CD14-positive monocyte (primary cell): ENCODE measurements around the gene RIT1. TPM values are rescaled to one million over a fixed set of nuclear protein-coding genes. Genes with fewer than 3 reads are reported as not detected.
A peak's percentile ranks its signal among the peaks of the same experiment; 100 is the strongest.
"Not testable (repeated sequence)": the region's sequence is repeated elsewhere in the genome, so short reads cannot be mapped to it uniquely, and the experiment has no call there.

ENCODE experiments used
- DNase-seq, 3 donors: peaks; one replicate each; pipeline ENCODE4 v3.0.0-alpha.2; 2011 to 2022
- H2AFZ ChIP-seq: 2 replicates; pipeline ENCODE4 v1.6.0; 2012; ENCODE audit warnings: mild to moderate bottlenecking, low read depth, low read length, inconsistent platforms; ENCODE audit not compliant: insufficient read depth, poor library complexity, severe bottlenecking
- H3K27ac ChIP-seq, 2 donors: 1 replicate in 1 of 2; 2 replicates in 1 of 2; pipeline ENCODE4 v1.5.1; 2012 to 2013; ENCODE audit warnings: low read length in 2 of 2, control low read depth in 1 of 2, inconsistent platforms in 1 of 2, low read depth in 1 of 2, mild to moderate bottlenecking in 1 of 2
- H3K27me3 ChIP-seq, 2 donors: one replicate each; pipeline versions ENCODE4 v1.6.0 to v1.6.1; 2011 to 2013; ENCODE audit warnings: low read length in 2 of 2; ENCODE audit not compliant: control insufficient read depth in 2 of 2, insufficient read depth in 2 of 2
- H3K36me3 ChIP-seq, 2 donors: replicated peaks in 1 of 2; 1 replicate in 1 of 2; 2 replicates in 1 of 2; pipeline versions ENCODE4 v1.5.1 to v1.6.1; 2012 to 2013; ENCODE audit warnings: low read length in 2 of 2, control low read depth in 1 of 2, inconsistent platforms in 1 of 2, mild to moderate bottlenecking in 1 of 2; ENCODE audit not compliant: insufficient read depth in 2 of 2, control insufficient read depth in 1 of 2
- H3K4me1 ChIP-seq, 2 donors: 1 replicate in 1 of 2; 2 replicates in 1 of 2; pipeline versions ENCODE4 v1.5.1 to v1.6.1; 2012 to 2013; ENCODE audit warnings: low read length in 2 of 2, control low read depth in 1 of 2, inconsistent platforms in 1 of 2, mild to moderate bottlenecking in 1 of 2, moderate library complexity in 1 of 2; ENCODE audit not compliant: insufficient read depth in 2 of 2, control insufficient read depth in 1 of 2
- H3K4me2 ChIP-seq: replicated peaks from 2 replicates; pipeline ENCODE3; 2012; ENCODE audit warnings: low read length, moderate library complexity, mild to moderate bottlenecking; ENCODE audit not compliant: poor library complexity, severe bottlenecking; ENCODE audit errors: extremely low read depth
- H3K4me3 ChIP-seq, 3 experiments: fragments of 200-600 bp in 1 of 3; sonication (generic) in 1 of 3; replicated peaks in 1 of 3; 1 replicate in 2 of 3; 2 replicates in 1 of 3; pipeline ENCODE4 v1.5.1; 2011 to 2013; ENCODE audit warnings: low read length in 3 of 3, mild to moderate bottlenecking in 3 of 3, control low read depth in 2 of 3, low read depth in 2 of 3, inconsistent platforms in 1 of 3, moderate library complexity in 1 of 3
- H3K79me2 ChIP-seq: 2 replicates; pipeline ENCODE4 v1.6.0; 2012; ENCODE audit warnings: mild to moderate bottlenecking, control low read depth, inconsistent platforms, low read length, moderate library complexity; ENCODE audit not compliant: insufficient read depth
- H3K9ac ChIP-seq: 2 replicates; pipeline ENCODE4 v1.6.0; 2017; ENCODE audit warnings: low read length, mild to moderate bottlenecking; ENCODE audit not compliant: insufficient read depth, poor library complexity, severe bottlenecking
- H3K9me3 ChIP-seq, 2 donors: replicated peaks in 1 of 2; 1 replicate in 1 of 2; 2 replicates in 1 of 2; pipeline versions ENCODE4 v1.5.1 to v1.6.1; 2012 to 2013; ENCODE audit warnings: low read length in 2 of 2, control low read depth in 1 of 2; ENCODE audit not compliant: control insufficient read depth in 1 of 2, insufficient read depth in 1 of 2
- H4K20me1 ChIP-seq: 2 replicates; pipeline ENCODE4 v1.6.0; 2012; ENCODE audit warnings: mild to moderate bottlenecking, low read length, control low read depth, moderate library complexity; ENCODE audit not compliant: insufficient read depth
- H3K27ac Mint-ChIP-seq, 7 donors: one replicate each; pipeline ENCODE4 v1.8.0; 2020; ENCODE audit warnings: mild to moderate bottlenecking in 7 of 7, mixed read lengths in 7 of 7, moderate library complexity in 6 of 7, inconsistent platforms in 2 of 7
- H3K27me3 Mint-ChIP-seq, 3 donors: one replicate each; pipeline ENCODE4 v1.8.0; 2021 to 2022; ENCODE audit warnings: low read depth in 3 of 3, mild to moderate bottlenecking in 3 of 3, mixed read lengths in 3 of 3, moderate library complexity in 3 of 3, inconsistent platforms in 1 of 3
- H3K36me3 Mint-ChIP-seq, 2 donors: one replicate each; pipeline ENCODE4 v1.8.0; 2020; ENCODE audit warnings: mixed read lengths in 2 of 2, inconsistent platforms in 1 of 2, mild to moderate bottlenecking in 1 of 2
- H3K4me1 Mint-ChIP-seq: one replicate; pipeline ENCODE4 v1.8.0; 2020; ENCODE audit warnings: mild to moderate bottlenecking, mixed read lengths
- H3K4me3 Mint-ChIP-seq, 2 donors: one replicate each; pipeline ENCODE4 v1.8.0; 2020; ENCODE audit warnings: mild to moderate bottlenecking in 2 of 2, mixed read lengths in 2 of 2, moderate library complexity in 1 of 2
- H3K9me3 Mint-ChIP-seq, 7 donors: one replicate each; pipeline ENCODE4 v1.8.0; 2020 to 2022; ENCODE audit warnings: mixed read lengths in 7 of 7, mild to moderate bottlenecking in 6 of 7, moderate library complexity in 6 of 7, inconsistent platforms in 2 of 7
- WGBS: methylation state at CpG from one replicate; pipeline ENCODE4 v1.1.5; 2013; ENCODE audit warnings: missing lambda C conversion rate; ENCODE audit not compliant: insufficient coverage; 5-methylcytosine and 5-hydroxymethylcytosine counted together
- intact Hi-C, 2 donors: fragments of 100-400 bp; cut with micrococcal nuclease; formaldehyde crosslinking; loops; one replicate each; pipeline versions ENCODE4 v1.15.0 to v1.15.1; 2023
- polyA plus RNA-seq, 3 donors: library from polyadenylated mRNA; depleted of rRNA in 1 of 3; unstranded in 2 of 3; stranded (reverse) in 1 of 3; fragments of 300-500 nt in 2 of 3; fragments of >200 nt in 1 of 3; fragmentation: Illumina TruSeq in 2 of 3; gene quantifications; 1 replicate in 2 of 3; 2 replicates in 1 of 3; pipeline ENCODE4 v1.2.3, GENCODE V29; 2012 to 2021
- TF ChIP-seq, protein P1 (sequence below): fragments of 200-600 bp; IDR thresholded peaks from one replicate; pipeline ENCODE4 v1.8.0; 2022; ENCODE audit warnings: antibody characterized with exemption, mild to moderate bottlenecking

RIT1 gene
- polyA plus RNA-seq, 3 donors: 57.2 to 76.8 (median 69.6) TPM

DNA sequence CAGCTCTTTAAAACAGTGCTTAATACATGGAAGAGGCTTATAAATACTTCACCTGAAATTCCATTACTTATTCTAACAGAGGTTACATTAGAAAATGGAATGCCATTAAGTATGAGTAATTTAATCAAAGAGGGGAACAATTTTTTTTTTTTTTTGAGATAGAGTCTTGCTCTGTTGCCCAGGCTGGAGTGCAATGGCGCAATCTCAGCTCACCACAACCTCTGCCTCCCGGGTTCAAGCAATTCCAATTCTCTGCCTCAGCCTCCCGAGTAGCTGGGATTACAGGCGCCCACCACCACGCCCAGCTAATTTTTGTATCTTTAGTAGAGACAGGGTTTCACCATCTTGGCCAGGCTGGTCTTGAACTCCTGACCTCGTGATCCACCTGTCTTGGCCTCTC, 15.5 kb downstream of the RIT1 start:
- H3K79me2 ChIP-seq, H3K27ac ChIP-seq, H3K4me2 ChIP-seq, DNase-seq, H3K27me3 ChIP-seq, H3K4me3 ChIP-seq, H3K4me3 Mint-ChIP-seq, H3K27me3 Mint-ChIP-seq, H3K9me3 ChIP-seq, H3K9ac ChIP-seq, H3K9me3 Mint-ChIP-seq, H2AFZ ChIP-seq: not testable (repeated sequence)
- no CpG with 5 or more reads among the region's 6 CpGs for WGBS
- H3K36me3 Mint-ChIP-seq: peaks cover 41 to 45% of the 10 kb centered on the region in 2 donors
- peaks cover 38 to 46% of the 10 kb centered on the region in 2 donors for H3K36me3 ChIP-seq
- H3K27ac Mint-ChIP-seq: peak overlapping the region in 3 of 7 donors; percentile 2 to 46 (median 26)
- H3K4me1 ChIP-seq: peaks cover 10 to 14% of the 10 kb centered on the region in 2 donors
- peaks cover 38% of the 10 kb centered on the region for H4K20me1 ChIP-seq
- intact Hi-C loops: loop anchor here in 1 of 2 donors (5.0 kb wide), 1 partner anchor 33 kb away; no protein-coding TSS in a partner anchor
- H3K4me1 Mint-ChIP-seq: peaks cover 14% of the 10 kb centered on the region

DNA sequence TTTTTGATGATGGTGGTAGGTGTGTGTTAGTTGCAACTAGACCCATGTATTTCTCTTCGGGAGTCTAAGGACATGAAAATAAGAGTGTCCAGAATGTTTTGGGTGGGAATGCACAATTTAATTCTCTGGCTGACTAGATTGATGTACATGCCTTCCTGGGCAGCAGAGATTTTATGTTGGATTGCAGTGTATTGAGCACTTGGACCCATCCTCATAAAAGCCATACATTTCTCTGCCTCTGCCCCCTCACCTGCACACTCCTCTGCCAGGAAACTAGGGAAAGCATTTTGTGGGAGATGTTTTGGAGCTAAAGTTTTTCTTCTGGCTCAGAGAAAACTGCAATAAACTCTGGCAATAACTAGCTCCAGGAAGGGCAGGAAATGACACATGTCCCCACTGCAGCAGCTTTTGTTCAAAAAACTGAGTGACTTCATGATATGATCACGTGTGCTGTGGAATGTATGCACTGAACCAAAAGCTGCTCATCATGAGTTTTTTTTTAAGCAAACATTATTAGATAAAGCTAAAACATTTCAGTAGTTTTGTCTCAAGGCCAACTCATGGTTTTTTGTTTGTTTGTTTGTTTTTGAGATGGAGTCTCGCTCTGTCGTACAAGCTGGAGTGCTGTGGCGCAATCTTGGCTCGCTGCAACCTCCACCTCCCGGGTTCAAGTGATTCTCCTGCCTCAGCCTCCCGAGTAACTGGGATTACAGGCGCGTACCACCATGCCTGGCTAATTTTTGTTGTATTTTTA, 17.6 kb downstream of the RIT1 start:
- Histone ChIP-seq H3K27ac (peak overlapping the region; percentile 4 to 31), H3K9me3 (no peaks in the 10 kb centered on the region), H3K36me3 (peaks cover 17 to 26% of the 10 kb centered on the region in 2 donors), H3K4me2 (peak overlapping the region; percentile 14), H3K4me3 (peak overlapping the region in 1 of 3 experiments; percentile 21), H3K79me2 (no peaks in the 10 kb centered on the region), H3K27me3 (no peaks in the 10 kb centered on the region), H4K20me1 (peaks cover 18% of the 10 kb centered on the region), H2AFZ (no peak overlapping the region), H3K4me1 (peaks cover 10 to 14% of the 10 kb centered on the region in 2 donors), H3K9ac (no peak overlapping the region)
- H3K36me3 Mint-ChIP-seq: peaks cover 22 to 25% of the 10 kb centered on the region in 2 donors
- H3K27me3 Mint-ChIP-seq: no peaks in the 10 kb centered on the region
- H3K9me3 Mint-ChIP-seq: no peaks in the 10 kb centered on the region
- peak overlapping the region; percentile 48 to 87 (median 83) for H3K27ac Mint-ChIP-seq
- H3K4me1 Mint-ChIP-seq: peaks cover 14% of the 10 kb centered on the region
- TF ChIP-seq, protein P1, sequence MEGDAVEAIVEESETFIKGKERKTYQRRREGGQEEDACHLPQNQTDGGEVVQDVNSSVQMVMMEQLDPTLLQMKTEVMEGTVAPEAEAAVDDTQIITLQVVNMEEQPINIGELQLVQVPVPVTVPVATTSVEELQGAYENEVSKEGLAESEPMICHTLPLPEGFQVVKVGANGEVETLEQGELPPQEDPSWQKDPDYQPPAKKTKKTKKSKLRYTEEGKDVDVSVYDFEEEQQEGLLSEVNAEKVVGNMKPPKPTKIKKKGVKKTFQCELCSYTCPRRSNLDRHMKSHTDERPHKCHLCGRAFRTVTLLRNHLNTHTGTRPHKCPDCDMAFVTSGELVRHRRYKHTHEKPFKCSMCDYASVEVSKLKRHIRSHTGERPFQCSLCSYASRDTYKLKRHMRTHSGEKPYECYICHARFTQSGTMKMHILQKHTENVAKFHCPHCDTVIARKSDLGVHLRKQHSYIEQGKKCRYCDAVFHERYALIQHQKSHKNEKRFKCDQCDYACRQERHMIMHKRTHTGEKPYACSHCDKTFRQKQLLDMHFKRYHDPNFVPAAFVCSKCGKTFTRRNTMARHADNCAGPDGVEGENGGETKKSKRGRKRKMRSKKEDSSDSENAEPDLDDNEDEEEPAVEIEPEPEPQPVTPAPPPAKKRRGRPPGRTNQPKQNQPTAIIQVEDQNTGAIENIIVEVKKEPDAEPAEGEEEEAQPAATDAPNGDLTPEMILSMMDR: no peak
- 37% methylated on average over 6 of the region's 10 CpGs for WGBS
- intact Hi-C loops: no loop called here
- peak; percentile 59 to 73 (median 60) for DNase-seq
- no peak overlapping the region for H3K4me3 Mint-ChIP-seq
